ENCODE data around the gene PSENEN. TPM values are rescaled to one million over a fixed set of nuclear protein-coding genes. Genes with fewer than 3 reads are reported as not detected.
A peak's percentile ranks its signal among the peaks of the same experiment; 100 is the strongest.

The PSENEN gene
- total and polyA plus RNA-seq, 9 of the 15 experiments (the other 6 are each of a cell fraction or from before 2014, with no cell fraction given): 34.5 to 299 (median 61.1) TPM

DNA sequence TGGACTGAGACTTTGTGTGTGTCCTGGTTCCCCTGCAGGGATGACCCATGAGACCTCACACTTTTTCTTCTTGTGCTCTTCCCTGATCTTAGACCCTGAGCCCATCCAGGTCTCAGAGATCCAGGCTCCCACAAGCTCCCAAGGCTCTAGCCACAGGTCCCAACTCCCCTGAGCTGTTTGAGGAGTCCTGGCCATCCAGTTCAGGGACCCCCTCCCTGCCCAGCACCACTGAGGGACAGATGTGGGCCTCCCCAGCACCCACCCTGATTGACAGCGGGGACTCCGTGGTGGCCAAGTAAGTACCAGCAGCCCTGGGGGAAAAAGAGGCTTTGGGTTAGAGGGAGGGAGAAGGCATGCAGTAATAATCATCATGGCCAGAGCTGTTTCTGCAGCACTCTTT, 14.2 kb downstream of the PSENEN start:
- H3K4me1 ChIP-seq (replicated peaks in 1 of 2; ENCODE audit: control insufficient read depth in 2 of 2, insufficient read depth in 2 of 2, low read length in 2 of 2): peaks cover 13 to 32% of the 10 kb centered on the region in 2 experiments
- ChIA-PET CTCF (ENCODE audit: low intra/inter-chr PET ratio) (no interaction called here), POLR2A (interaction anchor here (2.0 kb wide), 1 partner anchor 13 kb away, joined by 9 read pairs; no protein-coding TSS in a partner anchor)
- no peaks in the 10 kb centered on the region; the same call in 1 of the 2 replicates for H3K9me3 ChIP-seq (replicated peaks; ENCODE audit: control insufficient read depth, insufficient read depth, low read depth, low read length)
- no peak overlapping the region for H2AFZ ChIP-seq (ENCODE audit: low read depth, low read length)
- 81% methylated on average over 2 of the region's 2 CpGs for WGBS (ENCODE audit: insufficient coverage, low coverage, missing lambda C conversion rate)
- no peak overlapping the region for H3K4me3 ChIP-seq
- in situ Hi-C loops (cut with MboI): no loop called here
- no peaks in the 10 kb centered on the region for H3K9me1 ChIP-seq (ENCODE audit: control insufficient read depth, insufficient read depth, low read length)
- no peak for FAIRE-seq
- DNase-seq (ENCODE audit: extremely low read depth in 1 of 4, low spot score in 3 of 4): no peak
- peaks cover 17% of the 10 kb centered on the region for H3K79me2 ChIP-seq (ENCODE audit: control insufficient read depth, insufficient read depth, low read length)
- no peaks in the 10 kb centered on the region for H3K27me3 ChIP-seq (ENCODE audit: control insufficient read depth in 2 of 2, insufficient read depth in 2 of 2, low read length in 2 of 2)
- TF ChIP-seq, protein P1, sequence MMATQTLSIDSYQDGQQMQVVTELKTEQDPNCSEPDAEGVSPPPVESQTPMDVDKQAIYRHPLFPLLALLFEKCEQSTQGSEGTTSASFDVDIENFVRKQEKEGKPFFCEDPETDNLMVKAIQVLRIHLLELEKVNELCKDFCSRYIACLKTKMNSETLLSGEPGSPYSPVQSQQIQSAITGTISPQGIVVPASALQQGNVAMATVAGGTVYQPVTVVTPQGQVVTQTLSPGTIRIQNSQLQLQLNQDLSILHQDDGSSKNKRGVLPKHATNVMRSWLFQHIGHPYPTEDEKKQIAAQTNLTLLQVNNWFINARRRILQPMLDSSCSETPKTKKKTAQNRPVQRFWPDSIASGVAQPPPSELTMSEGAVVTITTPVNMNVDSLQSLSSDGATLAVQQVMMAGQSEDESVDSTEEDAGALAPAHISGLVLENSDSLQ (IDR thresholded peaks at IDR 0.05): peak; percentile 11; the same call in 1 of the 2 replicates
- TF ChIP-seq PYGO2 (tag; IDR thresholded peaks at IDR 0.05) (no peak), POLR2G (IDR thresholded peaks at IDR 0.05; ENCODE audit: low read depth, low read length) (peak; percentile 3; the same call in 1 of the 2 replicates)
- H3K36me3 ChIP-seq (ENCODE audit: control insufficient read depth, insufficient read depth, low read length): peaks cover 30% of the 10 kb centered on the region; the same call in 2 of the 3 replicates
- intact Hi-C loops (cut with micrococcal nuclease): no loop called here
- H3K9ac ChIP-seq (ENCODE audit: insufficient read depth in 1 of 2, low read depth in 2 of 2, low read length in 2 of 2): peak overlapping the region in 1 of 2 experiments; percentile 79; a peak in 2 of 4 replicates
- ATAC-seq: no peak
- no peak overlapping the region for H3K27ac ChIP-seq (ENCODE audit: extremely low read depth, low read depth, low read length)
- no TSS peak for BruUV-seq (replicated peaks)
- no peaks in the 10 kb centered on the region; the same call in 1 of the 2 replicates for H4K20me1 ChIP-seq (replicated peaks; ENCODE audit: control insufficient read depth, insufficient read depth, low read length)
- peak overlapping the region; percentile 85; the same call in 1 of the 2 replicates for H3K4me2 ChIP-seq (ENCODE audit: insufficient read depth, low read length)
